Neuronal stem cell (in vitro differentiated cells): ENCODE results near the gene CA6.

Experiments
- DNase-seq: peaks from one replicate; pipeline ENCODE4 v3.0.0-alpha.2; 2013; ENCODE audit warnings: low spot score
- H2AFZ ChIP-seq: one replicate; pipeline ENCODE4 v1.6.1; 2013; ENCODE audit warnings: mild to moderate bottlenecking, low read length, inconsistent platforms
- H2AK5ac ChIP-seq: 2 replicates; pipeline ENCODE4 v1.6.1; 2013; ENCODE audit warnings: low read depth, mild to moderate bottlenecking, inconsistent platforms, low read length, moderate library complexity, mixed read lengths
- H2BK120ac ChIP-seq: 2 replicates; pipeline ENCODE4 v1.6.1; 2013; ENCODE audit warnings: low read depth, mild to moderate bottlenecking, inconsistent platforms, low read length, moderate library complexity, mixed read lengths
- H2BK12ac ChIP-seq: one replicate; pipeline ENCODE4 v1.6.1; 2013; ENCODE audit warnings: low read length, inconsistent platforms
- H2BK15ac ChIP-seq: 2 replicates; pipeline ENCODE4 v1.6.1; 2013; ENCODE audit warnings: mild to moderate bottlenecking, low read length, inconsistent platforms, mixed read lengths
- H2BK5ac ChIP-seq: one replicate; pipeline ENCODE4 v1.6.1; 2013; ENCODE audit warnings: inconsistent platforms, mild to moderate bottlenecking, low read length, moderate library complexity
- H3K14ac ChIP-seq: one replicate; pipeline ENCODE4 v1.6.1; 2013; ENCODE audit warnings: low read length, inconsistent platforms
- H3K18ac ChIP-seq: 2 replicates; pipeline ENCODE4 v1.6.1; 2013; ENCODE audit warnings: low read length, inconsistent platforms
- H3K23ac ChIP-seq: 2 replicates; pipeline ENCODE4 v1.6.1; 2013; ENCODE audit warnings: low read depth, mild to moderate bottlenecking, mixed read lengths, low read length, inconsistent platforms; ENCODE audit not compliant: poor library complexity
- H3K27ac ChIP-seq: replicated peaks from 3 replicates; pipeline ENCODE4 v1.5.1; 2013; ENCODE audit warnings: low read length, inconsistent platforms
- H3K27me3 ChIP-seq, 3 experiments: 2 replicates each; pipeline ENCODE4 v1.6.1; 2013; ENCODE audit warnings: low read length in 3 of 3, mild to moderate bottlenecking in 2 of 3, inconsistent platforms in 1 of 3, low read depth in 1 of 3, mixed read lengths in 1 of 3, moderate library complexity in 1 of 3; ENCODE audit not compliant: control insufficient read depth in 3 of 3, insufficient read depth in 3 of 3
- H3K36me3 ChIP-seq, 2 donors: replicated peaks in 1 of 2; 2 replicates each; pipeline ENCODE4 v1.6.1; 2013; ENCODE audit warnings: low read length in 2 of 2; ENCODE audit not compliant: control insufficient read depth in 2 of 2, insufficient read depth in 2 of 2
- H3K4ac ChIP-seq: 2 replicates; pipeline ENCODE4 v1.6.1; 2013; ENCODE audit warnings: inconsistent platforms, mild to moderate bottlenecking, low read length, moderate library complexity
- H3K4me1 ChIP-seq, 2 donors: 1 replicate in 1 of 2; 2 replicates in 1 of 2; pipeline ENCODE4 v1.6.1; 2013; ENCODE audit warnings: low read length in 2 of 2, low read depth in 1 of 2; ENCODE audit not compliant: control insufficient read depth in 2 of 2, insufficient read depth in 1 of 2
- H3K4me2 ChIP-seq: one replicate; pipeline ENCODE4 v1.6.1; 2013; ENCODE audit warnings: mild to moderate bottlenecking, low read length, inconsistent platforms; ENCODE audit not compliant: insufficient read depth, poor library complexity, severe bottlenecking
- H3K4me3 ChIP-seq, 2 donors: 2 replicates each; pipeline ENCODE4 v1.5.1; 2013; ENCODE audit warnings: low read length in 2 of 2, mild to moderate bottlenecking in 2 of 2, inconsistent platforms in 1 of 2, moderate library complexity in 1 of 2
- H3K79me1 ChIP-seq: one replicate; pipeline ENCODE4 v1.6.1; 2013; ENCODE audit warnings: low read depth, mild to moderate bottlenecking, inconsistent platforms, low read length, moderate library complexity
- H3K9ac ChIP-seq: one replicate; pipeline ENCODE4 v1.6.1; 2013; ENCODE audit warnings: mild to moderate bottlenecking, low read depth, low read length, inconsistent platforms; ENCODE audit not compliant: poor library complexity
- H3K9me3 ChIP-seq, 2 donors: replicated peaks in 1 of 2; 2 replicates each; pipeline versions ENCODE3 to v1.6.1; 2013; ENCODE audit warnings: low read length in 2 of 2, mild to moderate bottlenecking in 2 of 2, inconsistent platforms in 1 of 2, low read depth in 1 of 2, mixed read lengths in 1 of 2, moderate library complexity in 1 of 2; ENCODE audit not compliant: control insufficient read depth in 2 of 2, insufficient read depth in 1 of 2
- H4K8ac ChIP-seq: one replicate; pipeline ENCODE4 v1.6.1; 2013; ENCODE audit warnings: low read depth, mild to moderate bottlenecking, inconsistent platforms, low read length, moderate library complexity
- H4K91ac ChIP-seq: one replicate; pipeline ENCODE4 v1.6.1; 2013; ENCODE audit warnings: low read length, low read depth, mild to moderate bottlenecking, inconsistent platforms; ENCODE audit not compliant: poor library complexity
- WGBS, 2 donors: extraction: QIAGEN DNeasy Blood & Tissue Kit; methylation state at CpG; one replicate each; pipeline ENCODE4 v1.1.7; 2013; ENCODE audit warnings: missing lambda C conversion rate in 2 of 2, mixed read lengths in 1 of 2; ENCODE audit not compliant: insufficient read length in 2 of 2, insufficient replicate concordance in 1 of 2; ENCODE audit errors: extremely low coverage in 2 of 2; 5-methylcytosine and 5-hydroxymethylcytosine counted together

Gene CA6

DNA sequence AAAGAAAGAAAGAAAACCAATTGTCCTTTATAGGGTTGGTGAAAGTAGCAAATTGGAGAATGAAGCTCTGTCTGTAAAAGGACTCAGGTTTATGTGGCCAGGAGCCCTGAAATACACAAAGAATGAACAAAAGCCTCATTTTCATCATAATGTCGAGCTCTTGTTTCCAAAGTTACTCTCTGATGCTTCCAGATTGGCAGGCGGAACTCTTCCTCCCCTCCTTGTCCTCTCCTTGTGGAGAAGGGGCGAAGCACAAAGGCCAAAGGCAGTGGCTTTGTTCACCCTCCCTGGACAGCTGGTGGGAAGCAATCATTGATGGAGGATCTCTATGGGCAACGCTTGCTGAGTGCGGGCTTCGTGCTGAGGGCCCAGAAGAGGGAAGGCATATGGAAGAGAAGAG, 5.6 kb downstream of the CA6 start:
- H2BK120ac ChIP-seq, result no peak overlapping the region
- H3K4me2 ChIP-seq, result no peak overlapping the region
- H3K18ac ChIP-seq, result peak overlapping the region; percentile 31
- WGBS, 2 donors, result no CpG with 5 or more reads among the region's 6 CpGs
- H3K4ac ChIP-seq, result no peak overlapping the region
- H3K9ac ChIP-seq, result no peak overlapping the region
- no peaks in the 10 kb centered on the region for H3K27me3 ChIP-seq
- H2BK5ac ChIP-seq, result no peak overlapping the region
- H3K79me1 ChIP-seq, result no peaks in the 10 kb centered on the region
- H3K4me3 ChIP-seq, result no peak overlapping the region
- no peak overlapping the region for H4K8ac ChIP-seq
- H3K9me3 ChIP-seq, result no peaks in the 10 kb centered on the region
- H3K27ac ChIP-seq, result no peak overlapping the region
- peaks cover 2 to 6% of the 10 kb centered on the region in 2 donors for H3K4me1 ChIP-seq
- H2AK5ac ChIP-seq, result no peak overlapping the region
- H3K36me3 ChIP-seq, result no peaks in the 10 kb centered on the region
- H2BK12ac ChIP-seq, result no peak overlapping the region
- H3K23ac ChIP-seq, result no peak overlapping the region
- H4K91ac ChIP-seq, result no peak overlapping the region
- no peak overlapping the region for H3K14ac ChIP-seq
- H2AFZ ChIP-seq, result peak overlapping the region; percentile 11
- no peak for DNase-seq
- H2BK15ac ChIP-seq, result no peak overlapping the region

DNA sequence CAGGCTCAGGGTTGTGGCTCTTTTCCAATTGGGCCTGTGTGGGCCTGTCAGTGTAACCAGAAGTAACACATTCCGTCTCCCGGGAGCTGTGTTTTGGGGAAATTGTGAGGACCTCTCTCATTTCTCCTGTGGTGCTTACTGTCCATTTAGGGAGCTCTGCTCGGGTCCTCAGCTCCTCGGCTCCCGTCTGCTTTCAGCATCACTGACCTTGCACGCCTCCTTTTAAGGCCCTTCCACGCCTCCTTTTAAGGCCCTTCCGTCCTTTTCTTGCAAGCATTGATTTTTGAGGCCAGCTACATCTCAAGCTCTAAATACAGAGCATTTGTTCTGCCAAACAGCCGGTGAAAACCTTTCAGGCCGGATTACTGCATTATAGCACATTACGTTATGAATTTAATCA, 9.7 kb downstream of the CA6 start:
- Histone ChIP-seq H2AK5ac (no peak overlapping the region), H3K18ac (no peak overlapping the region), H3K4me3 (no peak overlapping the region), H2BK15ac (no peak overlapping the region), H3K36me3 (no peaks in the 10 kb centered on the region), H2BK5ac (no peak overlapping the region), H3K79me1 (no peaks in the 10 kb centered on the region), H3K9ac (no peak overlapping the region), H4K8ac (no peak overlapping the region), H3K9me3 (no peaks in the 10 kb centered on the region), H3K27me3 (no peaks in the 10 kb centered on the region), H3K4me2 (no peak overlapping the region), H3K14ac (no peak overlapping the region), H2BK120ac (no peak overlapping the region), H4K91ac (no peak overlapping the region), H3K4me1 (peaks cover 2 to 6% of the 10 kb centered on the region in 2 donors), H3K27ac (peak overlapping the region; percentile 33), H2AFZ (peak overlapping the region; percentile 77), H3K23ac (no peak overlapping the region), H2BK12ac (no peak overlapping the region), H3K4ac (no peak overlapping the region)
- DNase-seq, result no peak
- WGBS, 2 donors, result no CpG with 5 or more reads among the region's 11 CpGs

- Histone ChIP-seq H2AK5ac (peak overlapping the region; percentile 20), H3K18ac (peak overlapping the region; percentile 91), H4K91ac (no peak overlapping the region), H3K79me1 (no peaks in the 10 kb centered on the region), H3K9me3 (peaks cover 0 to 7% of the 10 kb centered on the region in 2 donors), H2BK15ac (peak overlapping the region; percentile 97), H3K4me1 (peaks cover 2% of the 10 kb centered on the region in 2 donors), H3K4me3 (no peak overlapping the region), H3K4me2 (no peak overlapping the region), H2BK12ac (no peak overlapping the region), H2BK120ac (no peak overlapping the region), H3K4ac (no peak overlapping the region), H3K23ac (no peak overlapping the region), H4K8ac (no peak overlapping the region), H3K27ac (no peak overlapping the region), H3K36me3 (no peaks in the 10 kb centered on the region), H2BK5ac (no peak overlapping the region), H2AFZ (no peak overlapping the region), H3K9ac (peak overlapping the region; percentile 30), H3K14ac (no peak overlapping the region), H3K27me3 (no peaks in the 10 kb centered on the region)
- no peak for DNase-seq
- no CpG with 5 or more reads among the region's 17 CpGs for WGBS, 2 donors
Observed at GRCh38 chr1:8956461-8957349, 11.0 kb downstream of the CA6 start.

DNA sequence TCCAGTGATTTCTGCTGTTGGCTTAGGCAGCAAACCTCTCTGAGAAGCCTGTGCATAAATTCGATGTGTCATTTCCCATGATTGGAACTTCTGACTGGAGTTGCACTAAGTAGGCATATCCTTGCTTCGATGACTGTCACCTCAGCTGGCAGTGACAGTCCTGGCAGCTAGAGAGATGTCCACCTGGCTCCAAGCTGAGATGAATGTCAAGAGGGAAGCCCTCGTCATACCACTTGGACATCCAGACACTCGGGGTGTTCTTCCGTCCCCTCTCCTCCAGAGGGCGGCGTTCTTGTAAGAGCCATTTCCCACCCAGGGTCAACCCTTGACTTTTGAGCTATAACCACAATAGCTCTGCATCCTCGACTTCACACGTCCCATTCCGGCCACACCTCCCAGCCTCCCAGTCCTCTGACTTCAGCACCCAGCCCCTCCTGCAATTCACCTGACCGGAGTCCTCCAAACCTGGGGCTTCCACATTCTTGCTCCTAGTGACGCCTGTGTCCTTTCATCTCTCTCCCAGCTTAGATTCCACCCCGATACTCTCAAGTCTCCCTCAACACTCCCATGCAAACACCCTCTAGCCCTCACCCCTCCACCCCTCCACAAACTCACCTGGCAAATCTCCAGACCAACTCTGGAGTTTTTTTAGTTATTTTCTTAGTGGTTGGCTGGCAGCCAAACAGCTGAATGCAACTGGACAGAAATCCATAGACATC, 17.3 kb downstream of the CA6 start:
- H2AK5ac ChIP-seq, result no peak overlapping the region
- H2BK120ac ChIP-seq, result no peak overlapping the region
- no peak overlapping the region for H3K9ac ChIP-seq
- H3K27ac ChIP-seq, result no peak overlapping the region
- H3K18ac ChIP-seq, result no peak overlapping the region
- H2AFZ ChIP-seq, result no peak overlapping the region
- H4K8ac ChIP-seq, result no peak overlapping the region
- H2BK12ac ChIP-seq, result no peak overlapping the region
- no peak overlapping the region for H3K4ac ChIP-seq
- WGBS, 2 donors, result no CpG with 5 or more reads among the region's 13 CpGs
- no peaks in the 10 kb centered on the region for H3K36me3 ChIP-seq
- H3K14ac ChIP-seq, result no peak overlapping the region
- no peak for DNase-seq
- no peak overlapping the region for H2BK15ac ChIP-seq
- no peak overlapping the region for H3K4me3 ChIP-seq
- H2BK5ac ChIP-seq, result no peak overlapping the region
- H3K9me3 ChIP-seq, result peaks cover 2 to 7% of the 10 kb centered on the region in 2 donors
- no peak overlapping the region for H3K23ac ChIP-seq
- no peaks in the 10 kb centered on the region for H3K79me1 ChIP-seq
- H3K4me1 ChIP-seq, result peaks cover 0 to 2% of the 10 kb centered on the region in 2 donors
- no peak overlapping the region for H3K4me2 ChIP-seq
- H3K27me3 ChIP-seq, result no peaks in the 10 kb centered on the region
- no peak overlapping the region for H4K91ac ChIP-seq
